ENCODE results near the gene SORCS1. TPM values are rescaled to one million over a fixed set of nuclear protein-coding genes. Genes with fewer than 3 reads are reported as not detected.

The SORCS1 gene
- total and polyA plus RNA-seq, 4 donors: 0.04 to 3.5 (median 0.05) TPM

DNA sequence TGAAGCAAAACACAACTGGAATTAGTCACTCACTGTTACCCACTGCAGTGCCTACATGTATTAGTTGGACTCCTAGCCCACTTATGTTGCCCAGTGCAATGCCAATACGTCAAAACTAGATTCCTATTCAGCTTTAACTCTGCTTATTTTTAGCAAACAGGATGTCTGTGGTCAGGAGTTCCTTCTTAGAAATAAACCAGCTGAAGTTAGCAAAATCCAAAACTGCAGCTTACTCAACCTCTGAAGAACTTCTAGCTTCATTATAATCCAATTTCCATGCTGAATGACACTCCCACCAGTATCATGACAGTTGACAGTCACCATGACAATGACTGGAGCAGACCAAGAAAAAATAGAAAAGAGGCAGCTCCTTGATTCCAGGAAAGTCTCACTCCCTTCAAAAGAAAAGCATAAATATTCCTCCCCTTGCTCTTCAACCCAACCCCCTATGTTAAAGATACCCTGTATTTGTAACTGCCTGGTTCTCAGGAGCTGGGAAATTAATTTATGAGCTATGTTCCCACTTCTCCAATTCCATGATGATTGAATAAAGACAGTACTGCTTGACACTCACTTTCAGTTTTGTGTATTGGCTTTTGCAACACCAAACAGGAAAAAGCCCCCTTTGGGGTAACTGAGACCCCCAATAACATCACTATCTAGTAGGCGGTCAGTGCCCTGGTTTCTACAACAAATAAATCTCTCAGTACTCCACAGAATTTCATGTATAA lies 327.4 kb downstream of the SORCS1 start:
- WGBS, 2 donors: 33 to 52% methylated on average over 2 of the region's 2 CpGs
- no peaks in the 10 kb centered on the region for H3K36me3 ChIP-seq (ENCODE audit: control insufficient read depth in 4 of 4, insufficient read depth in 4 of 4, low read length in 4 of 4)
- H3K9ac ChIP-seq (ENCODE audit: insufficient read depth in 1 of 2, low read length in 2 of 2): no peak overlapping the region
- H3K9me3 ChIP-seq (ENCODE audit: control insufficient read depth in 4 of 4, insufficient read depth in 3 of 4, low read length in 3 of 4): no peaks in the 10 kb centered on the region
- no peak overlapping the region for H3K27ac ChIP-seq (ENCODE audit: low read depth in 1 of 2, low read length in 1 of 2)
- DNase-seq (peak in 1 of 3 donors; percentile 15), ATAC-seq (ENCODE audit: insufficient read depth, low FRiP score) (no peak)
- H3K27me3 ChIP-seq (ENCODE audit: control insufficient read depth in 3 of 3, insufficient read depth in 3 of 3, low read length in 2 of 3): no peaks in the 10 kb centered on the region
- no peak overlapping the region for H3K4me3 ChIP-seq
- TF ChIP-seq, protein P1, sequence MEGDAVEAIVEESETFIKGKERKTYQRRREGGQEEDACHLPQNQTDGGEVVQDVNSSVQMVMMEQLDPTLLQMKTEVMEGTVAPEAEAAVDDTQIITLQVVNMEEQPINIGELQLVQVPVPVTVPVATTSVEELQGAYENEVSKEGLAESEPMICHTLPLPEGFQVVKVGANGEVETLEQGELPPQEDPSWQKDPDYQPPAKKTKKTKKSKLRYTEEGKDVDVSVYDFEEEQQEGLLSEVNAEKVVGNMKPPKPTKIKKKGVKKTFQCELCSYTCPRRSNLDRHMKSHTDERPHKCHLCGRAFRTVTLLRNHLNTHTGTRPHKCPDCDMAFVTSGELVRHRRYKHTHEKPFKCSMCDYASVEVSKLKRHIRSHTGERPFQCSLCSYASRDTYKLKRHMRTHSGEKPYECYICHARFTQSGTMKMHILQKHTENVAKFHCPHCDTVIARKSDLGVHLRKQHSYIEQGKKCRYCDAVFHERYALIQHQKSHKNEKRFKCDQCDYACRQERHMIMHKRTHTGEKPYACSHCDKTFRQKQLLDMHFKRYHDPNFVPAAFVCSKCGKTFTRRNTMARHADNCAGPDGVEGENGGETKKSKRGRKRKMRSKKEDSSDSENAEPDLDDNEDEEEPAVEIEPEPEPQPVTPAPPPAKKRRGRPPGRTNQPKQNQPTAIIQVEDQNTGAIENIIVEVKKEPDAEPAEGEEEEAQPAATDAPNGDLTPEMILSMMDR (IDR thresholded peaks at IDR 0.05; ENCODE audit: control extremely low read depth, extremely low read depth): no peak
- no peaks in the 10 kb centered on the region for H3K4me1 ChIP-seq (ENCODE audit: control insufficient read depth in 5 of 5, insufficient read depth in 5 of 5, low read length in 5 of 5)

- no peak overlapping the region for H3K9ac ChIP-seq (ENCODE audit: insufficient read depth in 1 of 2, low read length in 2 of 2)
- 90 to 93% methylated on average over 1 of the region's 1 CpG for WGBS, 2 donors
- H3K36me3 ChIP-seq (ENCODE audit: control insufficient read depth in 4 of 4, insufficient read depth in 4 of 4, low read length in 4 of 4): no peaks in the 10 kb centered on the region
- ATAC-seq (ENCODE audit: insufficient read depth, low FRiP score) (no peak), DNase-seq (no peak)
- no peak overlapping the region for H3K27ac ChIP-seq (ENCODE audit: low read depth in 1 of 2, low read length in 1 of 2)
- H3K9me3 ChIP-seq (ENCODE audit: control insufficient read depth in 4 of 4, insufficient read depth in 3 of 4, low read length in 3 of 4): no peaks in the 10 kb centered on the region
- H3K4me3 ChIP-seq: no peak overlapping the region
- no peaks in the 10 kb centered on the region for H3K4me1 ChIP-seq (ENCODE audit: control insufficient read depth in 5 of 5, insufficient read depth in 5 of 5, low read length in 5 of 5)
- TF ChIP-seq, protein P1 (IDR thresholded peaks at IDR 0.05; ENCODE audit: control extremely low read depth, extremely low read depth): no peak
- no peaks in the 10 kb centered on the region for H3K27me3 ChIP-seq (ENCODE audit: control insufficient read depth in 3 of 3, insufficient read depth in 3 of 3, low read length in 2 of 3)
Observed at GRCh38 chr10:106832846-106833245, 331.7 kb downstream of the SORCS1 start.

DNA sequence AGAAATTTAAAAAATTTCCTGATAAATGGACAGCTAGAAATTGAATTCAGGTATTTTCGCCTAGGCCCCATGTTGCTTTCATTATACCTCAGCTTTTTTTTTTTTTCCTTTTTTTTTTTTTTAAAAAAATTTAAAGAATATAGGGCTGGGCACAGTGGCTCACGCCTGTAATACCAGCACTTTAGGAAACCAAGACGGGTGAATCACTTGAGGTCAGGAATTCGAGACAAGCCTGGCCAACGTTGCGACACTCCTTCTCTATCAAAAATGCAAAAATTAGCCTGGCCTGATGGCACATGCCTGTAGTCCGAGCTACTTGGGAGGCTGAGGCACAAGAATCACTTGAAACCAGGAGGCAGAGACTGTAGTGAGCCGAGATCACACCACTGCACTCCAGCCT lies 334.0 kb downstream of the SORCS1 start:
- Histone ChIP-seq H3K4me3 (no peak overlapping the region), H3K9ac (ENCODE audit: insufficient read depth in 1 of 2, low read length in 2 of 2) (no peak overlapping the region), H3K4me1 (ENCODE audit: control insufficient read depth in 5 of 5, insufficient read depth in 5 of 5, low read length in 5 of 5) (peaks cover 0 to 6% (median 0%) of the 10 kb centered on the region in 5 donors), H3K27me3 (ENCODE audit: control insufficient read depth in 3 of 3, insufficient read depth in 3 of 3, low read length in 2 of 3) (no peaks in the 10 kb centered on the region), H3K36me3 (ENCODE audit: control insufficient read depth in 4 of 4, insufficient read depth in 4 of 4, low read length in 4 of 4) (no peaks in the 10 kb centered on the region), H3K27ac (ENCODE audit: low read depth in 1 of 2, low read length in 1 of 2) (no peak overlapping the region), H3K9me3 (ENCODE audit: control insufficient read depth in 4 of 4, insufficient read depth in 3 of 4, low read length in 3 of 4) (no peaks in the 10 kb centered on the region)
- WGBS, 2 donors: 62 to 74% methylated on average over 8 of the region's 8 CpGs
- TF ChIP-seq, protein P1 (IDR thresholded peaks at IDR 0.05; ENCODE audit: control extremely low read depth, extremely low read depth): no peak
- no peak for DNase-seq
- no peak for ATAC-seq (ENCODE audit: insufficient read depth, low FRiP score)

All from lung (tissue), 12 donors.